ENCODE data around the gene AOPEP. TPM values are rescaled to one million over a fixed set of nuclear protein-coding genes. Genes with fewer than 3 reads are reported as not detected.

Gene AOPEP
- total and polyA plus RNA-seq, 2 of the 13 experiments (the other 11 are each of a cell fraction or from before 2014, with no cell fraction given) = 22.2 to 41.6 TPM

- TF ChIP-seq ZNF407 (CRISPR knock-in tag; IDR thresholded peaks at IDR 0.05; ENCODE audit: not compliant biosample characterization) = no peak
- TF ChIP-seq ZNF567 (CRISPR knock-in tag; IDR thresholded peaks at IDR 0.05; ENCODE audit: borderline replicate concordance) = no peak
- TF ChIP-seq ISX (CRISPR knock-in tag; conservative IDR thresholded peaks at IDR 0.05) = no peak
- TF ChIP-seq NFE2 (CRISPR knock-in tag; IDR thresholded peaks at IDR 0.05) = no peak
These were observed 183.6 kb downstream of the AOPEP start (continued) for GRCh38 chr9:94909965-94910730.
